Lung (tissue), 12 donors: Measurements from ENCODE around the gene TMEM266. TPM values are rescaled to one million over a fixed set of nuclear protein-coding genes. Genes with fewer than 3 reads are reported as not detected.

Experiments
- ATAC-seq: fragments of 200-7000 bp; cut with Tn5 transposase; one replicate; pipeline ENCODE4 v1.9.1; 2020; ENCODE audit warnings: moderate number of reproducible peaks; ENCODE audit not compliant: insufficient read depth, low FRiP score
- DNase-seq, 3 donors: peaks; one replicate each; pipeline ENCODE4 v3.0.0-alpha.2; 2013 to 2017
- H3K27ac ChIP-seq, 2 donors: one replicate each; pipeline ENCODE4 v1.5.1; 2013; ENCODE audit warnings: mild to moderate bottlenecking in 2 of 2, moderate library complexity in 2 of 2, control low read depth in 1 of 2, inconsistent platforms in 1 of 2, low read depth in 1 of 2, low read length in 1 of 2
- H3K27me3 ChIP-seq, 3 donors: one replicate each; pipeline ENCODE4 v1.5.1; 2013; ENCODE audit warnings: low read length in 2 of 3; ENCODE audit not compliant: control insufficient read depth in 3 of 3, insufficient read depth in 3 of 3
- H3K36me3 ChIP-seq, 4 donors: one replicate each; pipeline ENCODE4 v1.5.1; 2013; ENCODE audit warnings: low read length in 4 of 4, mild to moderate bottlenecking in 1 of 4, moderate library complexity in 1 of 4; ENCODE audit not compliant: control insufficient read depth in 4 of 4, insufficient read depth in 4 of 4
- H3K4me1 ChIP-seq, 5 donors: one replicate each; pipeline ENCODE4 v1.5.1; 2013; ENCODE audit warnings: low read length in 5 of 5, mild to moderate bottlenecking in 2 of 5, moderate library complexity in 1 of 5; ENCODE audit not compliant: control insufficient read depth in 5 of 5, insufficient read depth in 5 of 5
- H3K4me3 ChIP-seq: one replicate; pipeline ENCODE4 v1.5.1; 2013; ENCODE audit warnings: mild to moderate bottlenecking, control low read depth, moderate library complexity
- H3K9ac ChIP-seq, 2 donors: one replicate each; pipeline ENCODE4 v1.5.1; 2013; ENCODE audit warnings: low read length in 2 of 2, control low read depth in 1 of 2; ENCODE audit not compliant: insufficient read depth in 1 of 2
- H3K9me3 ChIP-seq, 4 donors: one replicate each; pipeline ENCODE4 v1.5.1; 2013; ENCODE audit warnings: low read length in 3 of 4, mild to moderate bottlenecking in 1 of 4, moderate library complexity in 1 of 4; ENCODE audit not compliant: control insufficient read depth in 4 of 4, insufficient read depth in 3 of 4
- CTCF ChIP-seq: IDR thresholded peaks from 2 replicates; pipeline ENCODE4 v1.5.1; 2012; ENCODE audit warnings: mild to moderate bottlenecking; ENCODE audit errors: control extremely low read depth, extremely low read depth
- WGBS, 2 donors: extraction: QIAGEN DNeasy Blood & Tissue Kit; methylation state at CpG; one replicate each; pipeline ENCODE4 v1.1.7; 2013; 5-methylcytosine and 5-hydroxymethylcytosine counted together
- polyA plus RNA-seq, 2 donors: library from polyadenylated mRNA; stranded (reverse); fragments of 200-250 nt; gene quantifications; one replicate each; pipeline ENCODE4 v1.2.1, GENCODE V29; 2013
- total RNA-seq, 2 donors: library from RNA; depleted of rRNA in 1 of 2; stranded (reverse); fragments of >200 nt in 1 of 2; gene quantifications; one replicate each; pipeline ENCODE4 v1.2.1, GENCODE V29; 2014 to 2021
- donor health status: control.
- donor health status: control.
- donor health status: Bipolar disorder and iron deficiency.
- donor health status: healthy.
- donor health status: DM: yes; HTN: yes; CAD: no.

TMEM266 gene
- total and polyA plus RNA-seq, 4 donors = 1.1 to 4.4 (median 1.5) TPM

DNA sequence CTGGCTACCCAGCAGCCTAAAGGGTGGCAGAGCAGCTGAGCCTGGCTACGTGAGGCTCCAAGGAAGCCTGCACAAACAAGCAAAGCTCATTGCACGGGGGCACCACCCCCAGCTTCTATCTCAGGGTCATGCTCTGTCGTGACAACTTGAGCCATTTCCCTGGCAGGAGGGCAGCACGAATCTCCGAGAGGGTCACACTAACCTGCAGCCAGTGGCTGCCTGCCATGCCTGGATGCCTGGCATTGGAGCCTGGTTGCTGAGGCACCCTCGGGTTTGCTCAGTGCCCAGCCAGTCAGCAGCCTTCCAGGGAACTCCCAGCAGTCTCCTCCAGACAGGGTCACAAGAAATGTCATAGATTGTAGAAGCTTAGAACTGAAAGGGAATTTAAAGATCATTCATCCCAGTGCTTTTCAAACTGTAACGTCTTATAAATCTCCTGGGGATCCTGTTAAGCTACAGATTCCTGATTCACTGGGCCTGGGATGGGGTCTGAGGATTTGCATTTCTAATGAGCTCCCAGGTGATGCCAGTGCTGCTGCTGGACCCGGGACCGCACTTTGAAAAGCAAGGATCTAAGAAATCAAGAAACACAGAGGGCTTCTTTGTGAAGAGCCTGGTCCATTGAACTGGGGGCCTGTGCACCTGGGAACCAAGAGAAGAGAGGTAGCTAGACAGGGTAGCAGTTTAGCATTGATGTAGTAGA, 48.4 kb downstream of the TMEM266 start:
- TF ChIP-seq CTCF = no peak
- H3K4me1 ChIP-seq = no peaks in the 10 kb centered on the region
- no peak for ATAC-seq
- H3K27me3 ChIP-seq = no peaks in the 10 kb centered on the region
- H3K9me3 ChIP-seq = no peaks in the 10 kb centered on the region
- no peak for DNase-seq
- H3K4me3 ChIP-seq = no peak overlapping the region
- H3K27ac ChIP-seq = no peak overlapping the region
- no peak overlapping the region for H3K9ac ChIP-seq
- WGBS, 2 donors = 59 to 66% methylated on average over 9 of the region's 9 CpGs
- H3K36me3 ChIP-seq = no peaks in the 10 kb centered on the region

DNA sequence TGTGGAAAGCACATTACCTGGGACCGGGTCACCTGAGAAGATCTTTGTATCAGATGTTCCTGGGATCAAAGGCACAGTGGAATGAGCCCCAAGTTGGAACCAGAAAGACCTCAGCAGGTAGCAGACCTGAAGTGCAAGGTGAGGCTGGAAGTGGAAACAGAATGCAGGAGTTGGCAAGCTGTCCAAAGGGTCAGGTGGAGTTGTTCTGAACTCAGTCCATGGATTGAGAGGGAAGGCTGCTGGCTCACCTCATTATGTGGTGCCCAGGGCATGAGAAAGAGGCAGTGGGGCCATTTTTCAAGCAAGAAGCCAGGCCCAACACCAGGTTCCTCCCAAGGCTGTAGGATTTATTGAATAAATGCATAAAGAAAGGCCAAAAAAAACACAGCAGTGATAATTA, 49.3 kb downstream of the TMEM266 start:
- no peak for ATAC-seq
- 80 to 100% methylated on average over 1 of the region's 1 CpG for WGBS, 2 donors
- Histone ChIP-seq H3K27ac (no peak overlapping the region), H3K9ac (no peak overlapping the region), H3K4me3 (no peak overlapping the region), H3K9me3 (no peaks in the 10 kb centered on the region), H3K27me3 (peaks cover 0 to 5% (median 0%) of the 10 kb centered on the region in 3 donors), H3K36me3 (no peaks in the 10 kb centered on the region), H3K4me1 (no peaks in the 10 kb centered on the region)
- no peak for DNase-seq
- TF ChIP-seq CTCF = no peak

GRCh38 chr15:76114561-76114960, 54.8 kb downstream of the TMEM266 start:
- Histone ChIP-seq H3K4me3 (no peak overlapping the region), H3K9me3 (no peaks in the 10 kb centered on the region), H3K36me3 (no peaks in the 10 kb centered on the region), H3K27me3 (peaks cover 0 to 5% (median 0%) of the 10 kb centered on the region in 3 donors), H3K9ac (no peak overlapping the region), H3K27ac (no peak overlapping the region), H3K4me1 (no peaks in the 10 kb centered on the region)
- 33 to 65% methylated on average over 3 of the region's 3 CpGs for WGBS, 2 donors
- no peak for ATAC-seq
- DNase-seq = no peak
- no peak for TF ChIP-seq CTCF
